Stimulated activated CD4-positive, alpha-beta T cell treated with anti-CD3 and anti-CD28 coated beads, TNF-alpha, amount 100 ng/mL, for 1 hour (primary cell): ENCODE results near the gene ZSWIM7.
"Not testable (repeated sequence)": the region's sequence is repeated elsewhere in the genome, so short reads cannot be mapped to it uniquely, and the experiment has no call there.

Experiments used
- DNase-seq, 3 donors: peaks; one replicate each; pipeline ENCODE4 v3.0.0-alpha.2; 2020; ENCODE audit warnings: low read depth in 3 of 3, low spot score in 1 of 3

ZSWIM7 gene

GRCh38 chr17:15999974-16000827 lies 697 bp upstream of the ZSWIM7 start:
- peak in 1 of 3 donors; percentile 7 for DNase-seq

GRCh38 chr17:15998031-15998562 lies 1.4 kb downstream of the ZSWIM7 start:
- no peak for DNase-seq

DNA sequence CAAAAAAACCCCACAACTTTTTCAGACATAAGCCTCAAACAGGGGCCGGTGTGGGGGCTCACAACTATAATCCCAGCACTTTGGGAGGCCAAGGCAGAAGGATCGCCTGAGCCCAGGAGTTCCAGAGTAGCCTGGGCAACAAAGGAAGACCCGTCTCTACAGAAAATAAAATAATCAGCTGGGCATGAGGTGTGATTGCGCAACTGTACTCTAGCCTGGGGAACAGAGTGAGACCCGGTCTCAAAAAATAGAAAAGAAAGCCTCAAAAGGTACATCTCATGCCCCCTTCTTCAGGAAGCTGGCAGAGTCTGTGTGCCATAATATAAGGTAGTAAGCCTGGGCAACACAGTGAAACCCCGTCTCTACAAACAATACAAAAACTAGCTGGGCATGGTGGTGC lies 3.2 kb downstream of the ZSWIM7 start:
- no peak for DNase-seq

DNA sequence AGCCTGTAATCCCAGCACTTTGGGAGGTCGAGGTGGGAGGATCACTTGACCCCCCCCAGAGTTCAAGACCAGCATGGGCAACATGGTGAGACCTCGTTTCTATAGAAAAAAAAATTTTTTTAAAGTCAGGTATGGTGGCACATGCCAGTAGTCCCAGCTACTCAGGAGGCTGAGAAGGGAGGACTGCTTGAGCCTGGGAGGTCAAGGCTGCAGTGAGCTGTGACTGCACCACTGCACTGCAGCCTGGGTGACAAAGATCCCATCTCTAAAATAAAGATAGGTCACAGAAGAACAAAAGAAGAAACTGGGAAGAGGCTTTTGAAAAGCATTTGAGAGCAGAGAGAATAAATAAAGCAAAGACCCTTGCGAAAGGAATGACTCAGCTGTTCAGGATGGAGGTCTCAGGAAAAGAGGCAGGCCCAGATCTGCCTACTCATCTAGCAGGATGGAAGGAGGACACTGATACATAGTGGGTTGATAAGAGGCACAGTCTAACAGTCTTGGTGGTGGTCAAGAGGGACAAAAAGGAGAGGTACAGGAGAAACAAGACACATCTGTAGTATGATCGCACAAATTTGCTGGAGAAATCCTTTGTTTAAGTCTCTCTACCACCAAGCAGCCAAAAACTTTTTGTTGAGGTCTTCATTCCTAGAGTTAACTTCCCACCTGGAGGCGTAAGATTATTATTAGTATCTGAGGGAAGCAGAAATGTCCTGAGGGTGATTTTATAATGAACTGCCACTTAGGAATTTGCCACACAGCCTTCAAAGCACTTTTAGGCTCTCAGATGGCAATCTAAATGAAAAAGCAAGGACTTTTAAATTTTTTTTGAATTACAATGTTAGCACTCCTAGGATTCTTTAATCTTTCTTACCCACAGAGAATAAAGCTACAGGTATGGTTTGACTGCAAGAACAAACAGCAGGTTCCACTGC lies 17.6 kb downstream of the ZSWIM7 start:
- DNase-seq, result no peak

GRCh38 chr17:15981208-15981607 lies 18.3 kb downstream of the ZSWIM7 start:
- DNase-seq, result no peak

- not testable (repeated sequence) for DNase-seq
Measured at GRCh38 chr17:15979013-15979412, 20.5 kb downstream of the ZSWIM7 start.

DNA sequence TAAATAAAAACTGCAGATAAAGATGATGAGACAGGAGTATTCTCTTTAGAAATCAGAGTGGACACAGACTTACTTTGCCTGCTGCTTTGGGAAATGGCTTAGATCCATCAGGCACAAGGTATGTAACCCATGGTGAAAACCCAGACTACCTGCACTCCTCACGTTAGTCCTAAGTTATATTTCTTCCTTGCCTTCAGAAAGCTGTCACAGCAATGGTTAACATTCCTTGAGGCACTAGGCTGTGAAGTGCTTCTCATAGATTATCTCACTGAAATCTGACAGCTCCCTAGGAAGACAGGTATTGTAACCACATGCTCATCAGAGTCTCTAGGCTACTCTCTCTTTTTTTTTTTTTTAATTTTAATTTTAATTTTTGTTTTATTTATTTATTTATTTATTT lies 20.9 kb downstream of the ZSWIM7 start:
- no peak for DNase-seq

DNA sequence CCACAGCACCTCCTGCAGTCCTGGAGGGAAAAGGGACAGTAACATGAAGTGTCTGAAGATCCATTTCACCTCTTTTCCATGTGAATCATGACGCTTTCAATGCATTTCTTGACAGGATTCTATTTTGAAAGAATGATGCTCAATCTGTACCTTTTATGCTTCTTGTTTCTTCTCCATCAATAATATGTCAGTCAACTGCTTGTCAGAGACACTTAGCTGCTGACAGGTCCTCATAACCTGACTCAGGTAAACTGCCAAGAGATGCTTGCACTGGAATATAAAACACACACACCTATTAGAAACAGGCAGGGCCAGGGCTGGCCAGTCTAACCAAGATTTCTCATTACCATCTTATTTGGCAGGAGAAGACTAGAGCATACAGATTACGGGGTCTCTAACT lies 21.6 kb downstream of the ZSWIM7 start:
- DNase-seq, result no peak

DNA sequence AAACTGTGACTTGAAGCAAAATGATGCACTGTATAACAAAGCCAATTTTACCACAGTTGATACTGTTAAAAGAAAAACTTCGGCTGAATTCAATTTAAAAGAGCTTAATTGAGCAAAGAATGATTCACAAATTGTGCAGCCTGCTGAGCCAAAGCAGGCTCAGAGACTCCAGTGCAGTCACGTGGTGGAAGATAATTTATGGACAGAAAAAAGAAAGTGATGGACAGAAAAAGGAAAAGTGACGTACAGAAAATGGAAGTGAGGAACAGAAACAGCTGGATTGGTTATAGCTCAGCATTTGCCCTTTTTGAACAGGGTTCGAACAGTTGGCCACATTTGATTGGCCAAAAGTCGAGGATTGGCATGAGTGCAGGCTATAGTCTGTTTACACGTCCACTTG lies 25.7 kb downstream of the ZSWIM7 start:
- no peak for DNase-seq

DNA sequence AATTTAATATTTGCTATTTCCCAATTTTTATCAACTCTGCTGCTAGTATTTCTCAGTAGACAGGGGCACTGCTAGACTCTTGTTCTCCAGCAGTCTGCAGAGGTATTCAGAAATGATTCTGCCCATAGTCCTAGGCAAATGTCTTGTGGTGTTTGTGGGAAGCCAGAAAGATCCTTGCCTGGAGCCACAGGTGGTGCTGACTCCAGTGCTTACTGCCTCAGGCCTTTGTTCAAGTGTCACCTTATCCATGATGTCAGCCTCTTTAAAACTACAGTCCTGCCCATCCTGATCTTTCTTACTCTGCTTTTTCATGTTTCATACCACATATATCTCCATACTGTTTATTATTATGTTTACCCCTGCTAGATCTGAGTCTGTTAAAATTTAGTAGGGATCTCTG lies 26.5 kb downstream of the ZSWIM7 start:
- no peak for DNase-seq

DNA sequence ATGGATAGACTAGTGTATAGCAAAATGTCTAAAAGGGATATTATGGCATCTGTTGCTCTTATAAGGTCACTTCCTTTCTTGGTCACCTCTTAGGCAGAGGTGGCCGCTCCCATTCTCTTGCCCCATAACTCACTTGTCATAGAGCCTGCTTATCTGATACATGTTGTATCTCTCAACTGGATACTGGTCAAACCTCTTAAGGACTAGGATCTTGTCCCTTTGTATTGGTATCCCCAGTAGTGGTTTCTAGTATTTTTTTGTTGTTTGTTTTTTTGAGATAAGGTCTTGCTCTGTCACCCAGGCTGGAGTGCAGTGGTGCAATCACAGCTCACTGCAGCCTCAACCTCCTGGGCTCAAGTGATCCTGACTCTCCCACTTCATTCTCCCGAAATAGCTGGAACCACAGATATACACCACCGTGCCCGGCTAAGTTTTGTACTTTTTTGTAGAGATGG lies 27.0 kb downstream of the ZSWIM7 start:
- DNase-seq, result no peak

DNA sequence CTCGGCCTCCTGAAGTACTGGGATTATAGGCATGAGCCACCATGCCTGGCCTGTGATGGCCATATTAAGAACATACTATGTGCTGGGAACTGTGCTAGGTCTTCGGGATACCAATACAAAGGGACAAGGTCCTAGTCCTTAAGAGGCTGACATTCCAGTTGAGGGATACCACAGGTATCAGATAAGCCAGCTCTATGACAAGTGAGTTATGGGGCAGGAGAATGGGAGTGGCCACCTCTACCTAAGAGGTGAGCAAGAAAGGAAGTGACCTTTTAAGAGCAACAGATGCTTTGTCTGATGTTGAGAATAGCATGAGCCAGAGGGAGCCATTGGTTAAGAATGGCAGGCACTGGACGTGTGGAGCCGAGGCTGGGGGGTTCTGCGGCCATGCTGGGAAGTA lies 27.6 kb downstream of the ZSWIM7 start:
- no peak for DNase-seq

GRCh38 chr17:15971098-15971678 lies 28.3 kb downstream of the ZSWIM7 start:
- DNase-seq, result no peak

- DNase-seq, result no peak
Measured at GRCh38 chr17:15970500-15970899, 29.0 kb downstream of the ZSWIM7 start.

GRCh38 chr17:15969463-15969862 lies 30.0 kb downstream of the ZSWIM7 start:
- DNase-seq, result no peak

DNA sequence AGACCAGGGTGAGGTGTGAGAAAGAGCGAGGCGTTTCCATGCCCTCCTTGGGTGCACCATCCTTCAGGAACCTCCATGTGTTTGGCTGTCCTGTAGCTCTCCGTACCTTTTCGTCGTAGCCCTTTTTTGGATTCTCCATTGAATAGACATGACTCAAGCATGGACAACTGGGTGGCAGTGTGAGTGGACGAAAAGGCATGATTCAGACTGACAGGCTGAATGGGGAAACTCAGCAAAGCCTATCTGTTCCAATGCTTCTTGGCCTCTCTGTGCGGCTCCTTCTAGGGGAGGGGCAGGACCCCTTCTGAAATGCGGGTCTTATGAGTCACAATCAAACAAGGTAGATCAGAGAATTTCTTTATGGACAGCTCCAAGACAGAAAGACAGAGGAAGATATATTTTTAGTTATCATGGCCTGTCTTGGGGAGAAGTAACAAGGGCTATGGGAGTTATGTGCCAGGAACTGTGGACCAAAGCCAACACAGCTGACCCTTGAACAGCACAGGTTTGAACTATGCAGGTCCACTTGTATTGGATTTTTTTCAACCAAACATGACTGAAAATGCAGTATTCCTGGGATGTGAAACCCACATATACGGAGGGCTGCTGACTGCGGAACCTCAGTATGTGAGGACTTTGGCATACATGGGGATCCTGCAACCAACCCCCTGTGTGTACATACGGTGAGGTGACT lies 31.7 kb downstream of the ZSWIM7 start:
- DNase-seq, result no peak

DNA sequence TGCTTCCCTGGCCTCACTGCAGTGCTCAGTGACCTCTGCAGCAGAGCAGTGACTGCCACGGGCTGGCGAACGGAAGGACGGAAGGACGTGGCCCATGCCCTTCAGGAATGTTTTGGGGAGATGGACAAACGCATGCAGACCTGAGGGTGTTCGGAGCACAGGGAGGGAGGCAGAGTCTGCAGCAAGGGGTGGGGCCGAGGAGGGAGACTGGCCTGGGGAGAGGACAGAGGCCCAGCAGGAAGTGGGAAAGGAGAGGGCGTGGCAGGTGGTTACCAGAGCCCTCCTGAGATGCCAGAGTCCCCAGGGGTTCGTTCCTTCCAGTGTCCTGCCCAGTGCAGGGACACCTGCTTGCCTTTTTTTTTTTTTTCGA lies 32.6 kb downstream of the ZSWIM7 start:
- no peak for DNase-seq

- no peak for DNase-seq
Measured at GRCh38 chr17:15966183-15966878, 33.2 kb downstream of the ZSWIM7 start.

- DNase-seq, result no peak
Measured at GRCh38 chr17:15965528-15965927, 34.0 kb downstream of the ZSWIM7 start.

DNA sequence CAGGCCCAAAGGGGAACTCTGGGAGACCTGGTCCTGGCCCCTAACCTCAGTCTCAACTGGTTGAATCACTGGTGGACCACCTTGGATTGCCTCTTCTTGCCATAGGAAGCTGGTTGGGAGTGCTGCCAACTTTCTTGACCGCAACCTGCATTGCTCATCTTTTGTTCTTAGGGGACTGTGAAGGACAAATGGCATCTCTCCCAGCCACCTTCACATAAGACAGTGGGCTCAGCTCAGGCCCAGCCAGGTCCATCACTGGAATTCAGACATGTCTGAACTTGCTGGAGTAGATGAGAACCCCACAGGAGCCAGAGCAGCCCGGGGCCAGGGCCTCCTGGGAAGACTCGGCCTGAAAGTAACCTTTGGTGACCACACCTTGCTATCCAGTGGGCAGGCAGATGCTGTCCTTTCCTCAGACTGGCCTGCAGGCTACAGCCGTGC lies 35.8 kb downstream of the ZSWIM7 start:
- no peak for DNase-seq
